ENCODE results near the gene FAM227B. TPM values are rescaled to one million over a fixed set of nuclear protein-coding genes. Genes with fewer than 3 reads are reported as not detected.

Gene FAM227B
- total RNA-seq, 1 donor from 2014 or later = 2.9 TPM

GRCh38 chr15:49428409-49429095, 192.1 kb downstream of the FAM227B start:
- peak overlapping the region; percentile 65 for H3K27ac ChIP-seq
- intact Hi-C loops (cut with DNase I) = loop anchor here (10.0 kb wide), 1 partner anchor 626 kb away; no protein-coding TSS in a partner anchor
- H3K4me1 ChIP-seq = peaks cover 16% of the 10 kb centered on the region

GRCh38 chr15:49427372-49427771, 193.2 kb downstream of the FAM227B start:
- peak overlapping the region; percentile 60 for H3K27ac ChIP-seq

More at GRCh38 chr15:49428409-49429095, 192.1 kb downstream of the FAM227B start:
- Histone ChIP-seq H3K27me3 (no peaks in the 10 kb centered on the region), H3K36me3 (no peaks in the 10 kb centered on the region), H3K4me3 (peak overlapping the region; percentile 11 to 42), H3K9me3 (no peaks in the 10 kb centered on the region)
- DNase-seq (ENCODE audit: extremely low spot score in 2 of 2) = no peak
- no peak for TF ChIP-seq POLR2AphosphoS5 (IDR thresholded peaks at IDR 0.05; ENCODE audit: insufficient read depth in 1 of 2, low read depth in 1 of 2)
- no peak for TF ChIP-seq CTCF (IDR thresholded peaks at IDR 0.05)
- no peak for TF ChIP-seq POLR2A (IDR thresholded peaks at IDR 0.05)

GRCh38 chr15:49424954-49425353, 195.7 kb downstream of the FAM227B start:
- no peak for DNase-seq (ENCODE audit: extremely low spot score in 2 of 2)
- Histone ChIP-seq H3K4me1 (peaks cover 1% of the 10 kb centered on the region), H3K4me3 (peak overlapping the region; percentile 42 to 44), H3K27ac (peak overlapping the region; percentile 74), H3K36me3 (no peaks in the 10 kb centered on the region), H3K9me3 (no peaks in the 10 kb centered on the region), H3K27me3 (no peaks in the 10 kb centered on the region)
- no peak for TF ChIP-seq POLR2AphosphoS5 (IDR thresholded peaks at IDR 0.05; ENCODE audit: insufficient read depth in 1 of 2, low read depth in 1 of 2)
- no peak for TF ChIP-seq POLR2A (IDR thresholded peaks at IDR 0.05)
- no peak for TF ChIP-seq CTCF (IDR thresholded peaks at IDR 0.05)
- intact Hi-C loops (cut with DNase I) = loop anchor here (5.0 to 10.0 kb wide), 2 partner anchors 188 to 630 kb away; no protein-coding TSS in a partner anchor

More at GRCh38 chr15:49427372-49427771, 193.2 kb downstream of the FAM227B start:
- TF ChIP-seq POLR2A (IDR thresholded peaks at IDR 0.05) (no peak), POLR2AphosphoS5 (IDR thresholded peaks at IDR 0.05; ENCODE audit: insufficient read depth in 1 of 2, low read depth in 1 of 2) (no peak), CTCF (IDR thresholded peaks at IDR 0.05) (no peak)
- intact Hi-C loops (cut with DNase I) = loop anchor here (10.0 kb wide), 1 partner anchor 627 kb away; no protein-coding TSS in a partner anchor
- H3K9me3 ChIP-seq = no peaks in the 10 kb centered on the region
- no peak for DNase-seq (ENCODE audit: extremely low spot score in 2 of 2)
- no peaks in the 10 kb centered on the region for H3K36me3 ChIP-seq
- H3K4me3 ChIP-seq = peak overlapping the region; percentile 25 to 42
- peaks cover 16% of the 10 kb centered on the region for H3K4me1 ChIP-seq
- H3K27me3 ChIP-seq = no peaks in the 10 kb centered on the region

- Histone ChIP-seq H3K27me3 (no peaks in the 10 kb centered on the region), H3K36me3 (no peaks in the 10 kb centered on the region), H3K27ac (peak overlapping the region; percentile 74), H3K9me3 (no peaks in the 10 kb centered on the region), H3K4me1 (no peaks in the 10 kb centered on the region), H3K4me3 (peak overlapping the region; percentile 42 to 44)
- TF ChIP-seq POLR2A (IDR thresholded peaks at IDR 0.05) = no peak
- TF ChIP-seq CTCF (IDR thresholded peaks at IDR 0.05) = no peak
- no peak for TF ChIP-seq POLR2AphosphoS5 (IDR thresholded peaks at IDR 0.05; ENCODE audit: insufficient read depth in 1 of 2, low read depth in 1 of 2)
- DNase-seq (ENCODE audit: extremely low spot score in 2 of 2) = no peak
- intact Hi-C loops (cut with DNase I) = loop anchor here (5.0 to 10.0 kb wide), 2 partner anchors 187 to 631 kb away; no protein-coding TSS in a partner anchor
Observed at GRCh38 chr15:49423901-49424550, 196.6 kb downstream of the FAM227B start.

Data from vagina (tissue), 2 donors.